SU-DHL-6 (cell line): Measurements from ENCODE around the gene CHST9.

ENCODE experiments used
- CTCF ChIP-seq: fragments of 200-600 bp; sonication (generic); IDR thresholded peaks from one replicate; pipeline ENCODE4 v1.5.1; 2017; ENCODE audit warnings: antibody characterized with exemption, mild to moderate bottlenecking, low read length, moderate library complexity; ENCODE audit not compliant: insufficient read depth, poor library complexity, severe bottlenecking
- EZH2phosphoT487 ChIP-seq: fragments of 200-600 bp; sonication (generic), shearing (Covaris generic); conservative IDR thresholded peaks from 2 replicates; pipeline ENCODE4 v1.6.1; 2018; ENCODE audit warnings: mild to moderate bottlenecking, antibody characterized with exemption, low read length, moderate library complexity, mixed read lengths

GRCh38 chr18:27049969-27050368 is 135.1 kb downstream of the CHST9 start:
- TF ChIP-seq CTCF (no peak), EZH2phosphoT487 (no peak)
